Endothelial cell of umbilical vein (primary cell): ENCODE results near the gene CAPS. TPM values are rescaled to one million over a fixed set of nuclear protein-coding genes. Genes with fewer than 3 reads are reported as not detected.

ENCODE experiments used
- BruUV-seq: library from RNA; stranded (reverse); fragments of 400-500 nt; replicated peaks from 2 replicates; lab custom pipeline; 2021; lab: Mats Ljungman, UMichigan
- CTCF ChIA-PET: fragments of 300-600, 350-600 bp; sonication (Branson Sonifier 250); formaldehyde crosslinking; loops from one replicate; lab custom pipeline; 2021; ENCODE audit warnings: antibody characterized with exemption, inconsistent platforms; lab: Charles Lee
- POLR2A ChIA-PET: fragments of 300-600, 350-600 bp; sonication (Branson Sonifier 250); formaldehyde crosslinking; loops from one replicate; lab custom pipeline; 2021; ENCODE audit warnings: antibody characterized with exemption, inconsistent platforms; lab: Charles Lee
- DNase-seq: peaks from one replicate; pipeline ENCODE4 v3.0.0-alpha.2; 2011; ENCODE audit warnings: low read depth, low spot score
- FAIRE-seq: peaks from 2 replicates; lab custom pipeline; 2011; peaks lifted over from hg19 to GRCh38; lab: Jason Lieb, UNC
- H2AFZ ChIP-seq: 2 replicates; pipeline ENCODE4 v1.6.0; 2012; ENCODE audit warnings: low read depth, low read length, control low read depth, inconsistent platforms
- H3K27ac ChIP-seq: 2 replicates; pipeline ENCODE4 v1.5.1; 2011; ENCODE audit warnings: low read depth, mild to moderate bottlenecking, control low read depth, low read length, moderate library complexity; ENCODE audit not compliant: insufficient read depth
- H3K27me3 ChIP-seq, 2 experiments: 2 replicates each; pipeline versions ENCODE4 v1.6.0 to v1.6.1; 2011; ENCODE audit warnings: low read length in 2 of 2, mixed read lengths in 1 of 2; ENCODE audit not compliant: control insufficient read depth in 2 of 2, insufficient read depth in 2 of 2
- H3K36me3 ChIP-seq, 2 experiments: 2 replicates in 1 of 2; 3 replicates in 1 of 2; pipeline ENCODE4 v1.5.1; 2011; ENCODE audit warnings: low read length in 2 of 2, mild to moderate bottlenecking in 1 of 2, moderate library complexity in 1 of 2; ENCODE audit not compliant: control insufficient read depth in 2 of 2, insufficient read depth in 2 of 2; ENCODE audit errors: extremely low read depth in 1 of 2
- H3K4me1 ChIP-seq: 3 replicates; pipeline ENCODE4 v1.5.1; 2011; ENCODE audit warnings: mild to moderate bottlenecking, low read length; ENCODE audit not compliant: control insufficient read depth, insufficient read depth; ENCODE audit errors: extremely low read depth
- H3K4me2 ChIP-seq: 2 replicates; pipeline ENCODE4 v1.6.1; 2011; ENCODE audit warnings: low read length, control low read depth, mixed read lengths; ENCODE audit not compliant: insufficient read depth
- H3K4me3 ChIP-seq, 3 experiments: fragments of 200-600 bp in 1 of 3; sonication (generic), shearing (Covaris generic) in 1 of 3; replicated peaks in 1 of 3; 2 replicates each; pipeline ENCODE4 v1.5.1; 2011 to 2016; ENCODE audit warnings: control low read depth in 3 of 3, low read length in 3 of 3, mild to moderate bottlenecking in 2 of 3, inconsistent platforms in 1 of 3, low read depth in 1 of 3, moderate library complexity in 1 of 3; ENCODE audit not compliant: insufficient read depth in 1 of 3
- H3K79me2 ChIP-seq: 2 replicates; pipeline ENCODE4 v1.6.0; 2012; ENCODE audit warnings: low read length, inconsistent platforms; ENCODE audit not compliant: control insufficient read depth, insufficient read depth
- H3K9ac ChIP-seq: replicated peaks from 2 replicates; pipeline ENCODE3; 2011; ENCODE audit warnings: low read length, control low read depth; ENCODE audit not compliant: insufficient read depth; ENCODE audit errors: extremely low read depth
- H3K9me1 ChIP-seq: replicated peaks from 3 replicates; pipeline ENCODE4 v1.6.0; 2011; ENCODE audit warnings: mild to moderate bottlenecking, low read length; ENCODE audit not compliant: control insufficient read depth, insufficient read depth; ENCODE audit errors: extremely low read depth
- H3K9me3 ChIP-seq: replicated peaks from 2 replicates; pipeline ENCODE4 v1.5.1; 2012; ENCODE audit warnings: low read length, inconsistent platforms; ENCODE audit not compliant: control insufficient read depth, insufficient read depth
- H4K20me1 ChIP-seq: replicated peaks from 2 replicates; pipeline ENCODE3; 2011; ENCODE audit warnings: mild to moderate bottlenecking, low read length; ENCODE audit not compliant: control insufficient read depth, insufficient read depth; ENCODE audit errors: extremely low read depth
- EZH2 ChIP-seq: IDR thresholded peaks from 2 replicates; pipeline ENCODE4 v1.6.1; 2012; ENCODE audit warnings: borderline replicate concordance, low read depth, mild to moderate bottlenecking, moderate library complexity, low read length, inconsistent platforms; ENCODE audit not compliant: severe bottlenecking
- FOS ChIP-seq: IDR thresholded peaks from 2 replicates; pipeline ENCODE4 v1.6.1; 2011; ENCODE audit warnings: mild to moderate bottlenecking, low read length, moderate library complexity, borderline replicate concordance; ENCODE audit not compliant: insufficient read depth
- GATA2 ChIP-seq: IDR thresholded peaks from 2 replicates; pipeline ENCODE4 v1.7.0; 2011; ENCODE audit warnings: low read depth, mild to moderate bottlenecking, moderate library complexity, mixed read lengths, low read length; ENCODE audit not compliant: insufficient read length, insufficient read depth
- JUN ChIP-seq: IDR thresholded peaks from 2 replicates; pipeline ENCODE4 v1.6.1; 2011; ENCODE audit warnings: borderline replicate concordance, low read depth; ENCODE audit not compliant: insufficient read length, insufficient read depth
- MYC ChIP-seq: IDR thresholded peaks from one replicate; pipeline ENCODE4 v1.6.1; 2011; ENCODE audit warnings: mild to moderate bottlenecking, low read depth, low read length
- POLR2A ChIP-seq: IDR thresholded peaks from 2 replicates; pipeline ENCODE4 v1.6.1; 2012; ENCODE audit warnings: low read depth, mild to moderate bottlenecking, control low read depth, low read length
- POLR2AphosphoS5 ChIP-seq: IDR thresholded peaks from 2 replicates; pipeline ENCODE4 v1.6.1; 2012; ENCODE audit warnings: low read depth, mild to moderate bottlenecking, control low read depth, low read length, moderate library complexity; ENCODE audit not compliant: insufficient read depth
- dilution Hi-C: fragments of 300-500 bp; cut with MboI; formaldehyde crosslinking; loops from one replicate; pipeline ENCODE4 v1.15.0; 2019; ENCODE audit warnings: low sequenced_read_pairs; ENCODE audit not compliant: extremely low pct_ligation_motif_present
- intact Hi-C: fragments of 100-400 bp; cut with micrococcal nuclease; formaldehyde crosslinking; loops from one replicate; pipeline ENCODE4 v1.10.0; 2022
- polyA plus RNA-seq, 4 experiments: library from polyadenylated mRNA; depleted of rRNA in 3 of 4; stranded (reverse) in 3 of 4; unstranded in 1 of 4; fragments of >200 nt; gene quantifications; 2 replicates each; pipeline versions ENCODE4 v1.2.1 to v1.2.3, GENCODE V29; 2011 to 2012; ENCODE audit warnings: missing spikeins in 1 of 4
- total RNA-seq: library from RNA; stranded (reverse); gene quantifications from 2 replicates; pipeline ENCODE4 v1.2.3, GENCODE V29; 2021
- TF ChIP-seq, protein P1 (sequence below), 2 donors: IDR thresholded peaks; 1 replicate in 1 of 2; 2 replicates in 1 of 2; pipeline ENCODE4 v1.5.1; 2011; ENCODE audit warnings: low read length in 2 of 2, mild to moderate bottlenecking in 2 of 2, moderate library complexity in 2 of 2, control low read depth in 1 of 2, inconsistent platforms in 1 of 2, low read depth in 1 of 2; ENCODE audit not compliant: insufficient read depth in 1 of 2; ENCODE audit errors: extremely low read depth in 1 of 2
- TF ChIP-seq, protein P2 (sequence below): IDR thresholded peaks from 2 replicates; pipeline ENCODE4 v1.6.1; 2011; ENCODE audit not compliant: insufficient read depth, insufficient read length

The CAPS gene
- total and polyA plus RNA-seq, 2 donors (not counting 3 experiments of a cell fraction or from before 2014, with no cell fraction given) = 6.9 to 8.9 TPM

DNA sequence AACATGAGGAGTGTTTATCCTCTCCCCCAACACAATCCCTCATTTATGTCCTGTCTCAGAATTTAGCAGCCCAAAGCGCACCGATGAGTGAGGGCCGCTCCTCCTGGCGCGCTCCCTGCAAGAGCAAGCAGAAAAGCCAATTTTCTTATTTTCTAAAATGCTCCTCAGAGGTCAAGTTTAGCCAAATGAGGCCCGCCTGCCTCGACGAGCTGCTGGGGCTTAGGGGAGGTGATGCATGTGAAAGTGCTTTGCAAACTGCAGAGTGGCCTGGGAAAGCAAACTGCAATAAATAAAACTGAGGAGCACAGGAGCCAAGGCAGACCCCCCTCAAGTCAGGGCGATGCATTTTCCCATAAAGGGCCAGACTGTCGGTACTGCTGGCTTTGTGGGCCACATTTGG lies 29.0 kb downstream of the CAPS start:
- no peak overlapping the region for H3K4me3 ChIP-seq
- H3K9me1 ChIP-seq = no peaks in the 10 kb centered on the region
- CTCF ChIA-PET = interaction anchor here (0.7 to 1.9 kb wide), 3 partner anchors 8 to 25 kb away, joined by 3 to 6 read pairs (median 5); no protein-coding TSS in a partner anchor
- no peak overlapping the region for H3K9ac ChIP-seq
- DNase-seq (no peak), FAIRE-seq (no peak)
- dilution Hi-C loops = no loop called here
- no peaks in the 10 kb centered on the region for H4K20me1 ChIP-seq
- no peaks in the 10 kb centered on the region for H3K27me3 ChIP-seq
- no peak overlapping the region for H3K27ac ChIP-seq
- no peaks in the 10 kb centered on the region for H3K4me1 ChIP-seq
- H3K9me3 ChIP-seq = no peaks in the 10 kb centered on the region
- H2AFZ ChIP-seq = no peak overlapping the region
- no TSS peak for BruUV-seq
- no peak for TF ChIP-seq EZH2
- no peak for TF ChIP-seq POLR2A
- no peak for TF ChIP-seq MYC
- TF ChIP-seq JUN = no peak
- no peak for TF ChIP-seq POLR2AphosphoS5
- TF ChIP-seq, protein P1, sequence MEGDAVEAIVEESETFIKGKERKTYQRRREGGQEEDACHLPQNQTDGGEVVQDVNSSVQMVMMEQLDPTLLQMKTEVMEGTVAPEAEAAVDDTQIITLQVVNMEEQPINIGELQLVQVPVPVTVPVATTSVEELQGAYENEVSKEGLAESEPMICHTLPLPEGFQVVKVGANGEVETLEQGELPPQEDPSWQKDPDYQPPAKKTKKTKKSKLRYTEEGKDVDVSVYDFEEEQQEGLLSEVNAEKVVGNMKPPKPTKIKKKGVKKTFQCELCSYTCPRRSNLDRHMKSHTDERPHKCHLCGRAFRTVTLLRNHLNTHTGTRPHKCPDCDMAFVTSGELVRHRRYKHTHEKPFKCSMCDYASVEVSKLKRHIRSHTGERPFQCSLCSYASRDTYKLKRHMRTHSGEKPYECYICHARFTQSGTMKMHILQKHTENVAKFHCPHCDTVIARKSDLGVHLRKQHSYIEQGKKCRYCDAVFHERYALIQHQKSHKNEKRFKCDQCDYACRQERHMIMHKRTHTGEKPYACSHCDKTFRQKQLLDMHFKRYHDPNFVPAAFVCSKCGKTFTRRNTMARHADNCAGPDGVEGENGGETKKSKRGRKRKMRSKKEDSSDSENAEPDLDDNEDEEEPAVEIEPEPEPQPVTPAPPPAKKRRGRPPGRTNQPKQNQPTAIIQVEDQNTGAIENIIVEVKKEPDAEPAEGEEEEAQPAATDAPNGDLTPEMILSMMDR (IDR thresholded peaks at IDR 0.05; ENCODE audit: extremely low read depth in 1 of 2, insufficient read depth in 1 of 2, low read depth in 1 of 2, low read length in 2 of 2) = no peak
- TF ChIP-seq, protein P2, sequence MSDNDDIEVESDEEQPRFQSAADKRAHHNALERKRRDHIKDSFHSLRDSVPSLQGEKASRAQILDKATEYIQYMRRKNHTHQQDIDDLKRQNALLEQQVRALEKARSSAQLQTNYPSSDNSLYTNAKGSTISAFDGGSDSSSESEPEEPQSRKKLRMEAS = no peak
- TF ChIP-seq FOS = no peak
- no peak for TF ChIP-seq GATA2
- POLR2A ChIA-PET = no interaction called here
- peaks cover 4 to 14% of the 10 kb centered on the region in 2 experiments for H3K36me3 ChIP-seq
- peaks cover 10% of the 10 kb centered on the region for H3K79me2 ChIP-seq
- intact Hi-C loops = no loop called here
- H3K4me2 ChIP-seq = no peak overlapping the region
